22Rv1 (cell line): ENCODE measurements around the gene IL34.
"Not testable (repeated sequence)": the region's sequence is repeated elsewhere in the genome, so short reads cannot be mapped to it uniquely, and the experiment has no call there.

Experiments
- H3K27ac ChIP-seq: fragments of 450-650 bp; 2 replicates; pipeline ENCODE4 v1.5.1; 2017
- ZFX ChIP-seq: fragments of 450-650 bp; IDR thresholded peaks from 2 replicates; pipeline ENCODE4 v1.6.1; 2017; ENCODE audit warnings: antibody characterized with exemption, borderline replicate concordance
- TF ChIP-seq, protein P1 (sequence below): fragments of 450-650 bp; IDR thresholded peaks from 2 replicates; pipeline ENCODE4 v1.5.1; 2017; ENCODE audit warnings: mild to moderate bottlenecking

Gene IL34

DNA sequence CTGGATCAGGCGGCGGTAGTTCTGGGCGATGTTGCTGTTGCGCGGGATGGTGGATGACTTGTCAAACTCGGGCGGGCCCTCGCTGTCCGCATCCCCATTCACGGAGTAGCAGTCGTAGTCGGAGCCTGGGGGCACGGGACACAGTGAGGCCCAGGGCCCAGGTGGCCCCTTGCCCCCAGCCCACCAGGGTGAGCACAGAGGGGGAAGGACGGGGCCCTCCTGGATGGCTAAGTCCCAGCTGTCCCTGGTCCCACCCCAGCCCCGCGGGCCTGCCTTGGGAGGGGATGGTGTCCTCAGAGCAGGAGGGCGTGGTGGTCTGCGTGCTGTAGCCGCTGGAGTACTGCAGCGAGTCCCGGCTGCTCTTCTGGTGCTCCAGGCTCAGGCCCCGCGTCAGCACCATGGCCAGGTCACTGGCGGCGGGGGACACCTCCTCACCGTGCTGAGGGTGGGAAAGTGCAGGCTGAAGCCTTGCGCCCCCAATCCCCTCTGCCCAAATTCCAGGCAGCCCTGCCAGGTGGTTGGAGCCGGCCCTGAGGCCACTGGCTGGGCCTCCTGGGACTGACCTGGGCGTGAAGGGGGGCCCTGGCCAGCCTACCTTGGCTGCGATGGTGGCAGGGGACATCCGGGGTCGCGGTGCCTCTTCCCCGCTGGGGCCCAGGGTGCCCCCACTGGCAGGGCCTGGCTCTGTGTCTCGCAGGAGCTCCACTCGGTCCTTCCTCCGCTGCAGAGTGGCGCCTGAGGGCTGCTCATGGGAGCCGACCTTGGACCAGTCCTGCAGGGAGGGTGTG is 18.2 kb downstream of the IL34 start:
- TF ChIP-seq ZFX: no peak
- TF ChIP-seq, protein P1, sequence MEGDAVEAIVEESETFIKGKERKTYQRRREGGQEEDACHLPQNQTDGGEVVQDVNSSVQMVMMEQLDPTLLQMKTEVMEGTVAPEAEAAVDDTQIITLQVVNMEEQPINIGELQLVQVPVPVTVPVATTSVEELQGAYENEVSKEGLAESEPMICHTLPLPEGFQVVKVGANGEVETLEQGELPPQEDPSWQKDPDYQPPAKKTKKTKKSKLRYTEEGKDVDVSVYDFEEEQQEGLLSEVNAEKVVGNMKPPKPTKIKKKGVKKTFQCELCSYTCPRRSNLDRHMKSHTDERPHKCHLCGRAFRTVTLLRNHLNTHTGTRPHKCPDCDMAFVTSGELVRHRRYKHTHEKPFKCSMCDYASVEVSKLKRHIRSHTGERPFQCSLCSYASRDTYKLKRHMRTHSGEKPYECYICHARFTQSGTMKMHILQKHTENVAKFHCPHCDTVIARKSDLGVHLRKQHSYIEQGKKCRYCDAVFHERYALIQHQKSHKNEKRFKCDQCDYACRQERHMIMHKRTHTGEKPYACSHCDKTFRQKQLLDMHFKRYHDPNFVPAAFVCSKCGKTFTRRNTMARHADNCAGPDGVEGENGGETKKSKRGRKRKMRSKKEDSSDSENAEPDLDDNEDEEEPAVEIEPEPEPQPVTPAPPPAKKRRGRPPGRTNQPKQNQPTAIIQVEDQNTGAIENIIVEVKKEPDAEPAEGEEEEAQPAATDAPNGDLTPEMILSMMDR: no peak
- H3K27ac ChIP-seq: no peak overlapping the region

- TF ChIP-seq ZFX: no peak
- no peak overlapping the region for H3K27ac ChIP-seq
Measured at GRCh38 chr16:70665113-70665694, 18.8 kb downstream of the IL34 start.

- TF ChIP-seq ZFX: no peak
- TF ChIP-seq, protein P1: no peak
- H3K27ac ChIP-seq: no peak overlapping the region
Measured at GRCh38 chr16:70665806-70666735, 19.7 kb downstream of the IL34 start.

GRCh38 chr16:70670175-70670574 is 23.8 kb downstream of the IL34 start:
- TF ChIP-seq, protein P1: no peak
- TF ChIP-seq ZFX: no peak
- no peak overlapping the region for H3K27ac ChIP-seq

GRCh38 chr16:70670938-70671337 is 24.6 kb downstream of the IL34 start:
- H3K27ac ChIP-seq: not testable (repeated sequence)

DNA sequence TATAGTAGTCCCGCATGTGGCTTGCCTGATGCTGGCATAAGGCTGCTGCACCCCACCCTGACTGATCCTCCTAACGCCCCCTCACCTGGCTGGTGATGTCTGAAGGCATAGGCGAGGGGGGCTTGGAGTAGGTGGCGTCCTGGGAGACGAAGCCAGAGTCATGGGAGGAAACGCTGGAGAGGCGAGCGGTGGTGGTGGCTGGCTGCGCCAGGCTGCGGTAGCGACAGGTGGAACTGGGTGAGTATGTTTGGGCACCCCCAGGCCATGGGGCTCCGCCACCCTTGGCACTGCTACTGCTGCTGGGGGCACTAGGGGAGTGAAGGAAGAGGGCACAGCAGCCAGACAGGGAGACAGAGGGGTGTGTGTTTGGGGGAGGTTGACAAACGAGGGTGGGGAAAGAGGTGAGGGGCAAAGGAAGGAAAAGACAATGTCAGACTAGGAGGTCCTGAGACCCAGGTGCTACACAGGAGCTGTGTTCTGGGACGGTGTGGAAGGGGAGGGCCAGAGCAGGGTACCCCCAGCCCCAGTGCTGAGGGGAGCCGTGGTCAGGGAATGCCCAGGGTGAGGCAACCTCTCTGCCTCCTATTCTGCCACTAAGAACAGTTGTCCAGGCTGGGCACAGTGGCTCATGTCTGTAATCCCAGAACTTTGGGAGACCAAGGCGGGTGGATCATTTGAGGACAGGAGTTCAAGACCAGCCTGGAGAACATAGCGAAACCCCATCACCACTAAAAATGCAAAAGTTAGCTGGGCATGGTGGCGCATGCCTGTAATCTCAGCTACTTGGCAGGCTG is 28.1 kb downstream of the IL34 start:
- TF ChIP-seq ZFX: no peak
- TF ChIP-seq, protein P1: no peak

DNA sequence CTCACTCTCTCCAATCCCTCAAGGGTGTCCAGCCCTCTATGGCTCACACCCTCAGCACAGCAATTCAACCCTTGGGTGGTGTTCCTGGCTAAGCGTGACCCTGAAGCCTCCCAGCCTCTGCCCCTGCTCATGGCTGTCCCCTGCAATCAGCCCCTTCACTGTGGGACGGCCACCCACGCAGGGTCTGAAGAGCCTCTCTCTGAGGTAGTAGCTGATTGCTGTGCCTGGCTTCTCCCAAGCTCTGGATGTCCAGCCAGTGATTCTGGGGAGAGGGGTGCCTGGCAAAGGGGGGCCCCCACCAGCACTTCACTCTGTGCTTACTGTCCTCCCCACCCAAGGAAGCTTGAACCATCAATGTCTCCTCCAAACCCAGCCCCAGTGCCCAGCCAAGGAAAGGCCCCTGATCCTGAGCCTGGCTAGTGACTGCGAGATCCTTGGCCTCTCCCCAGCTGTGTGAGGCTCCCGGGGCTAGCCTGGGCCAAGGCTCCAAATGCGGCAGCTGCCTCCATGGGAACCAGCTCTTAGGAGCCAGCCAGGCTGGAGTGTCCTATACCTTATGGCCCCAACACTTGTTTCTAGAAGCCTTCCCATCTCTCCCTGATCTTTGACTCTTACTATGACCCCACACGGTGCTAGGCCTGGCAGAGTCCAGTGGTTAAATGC is 29.6 kb downstream of the IL34 start:
- TF ChIP-seq, protein P1: no peak
- no peak for TF ChIP-seq ZFX
- H3K27ac ChIP-seq: no peak overlapping the region

More for the DNA sequence above, 28.1 kb downstream of the IL34 start:
- no peak overlapping the region for H3K27ac ChIP-seq
